Upper lobe of left lung (tissue), 4 donors: ENCODE measurements around the gene TMEM222.

Experiments
- CTCF ChIP-seq, 6 experiments: fragments of 450-650 bp in 4 of 6; fragments of 200-600 bp in 2 of 6; sonication (generic) in 2 of 6; IDR thresholded peaks; one replicate each; pipeline ENCODE4 v1.5.1; 2016 to 2019; ENCODE audit warnings: antibody characterized with exemption in 6 of 6
- POLR2A ChIP-seq, 4 donors: fragments of 450-650 bp; IDR thresholded peaks; one replicate each; pipeline ENCODE4 v1.5.1; 2016 to 2017; ENCODE audit warnings: antibody characterized with exemption in 4 of 4, mild to moderate bottlenecking in 2 of 4
- POLR2AphosphoS5 ChIP-seq, 2 donors: sonication (generic); formaldehyde crosslinking; IDR thresholded peaks; one replicate each; pipeline ENCODE4 v1.5.1; 2017; ENCODE audit warnings: antibody characterized with exemption in 2 of 2

GRCh38 chr1:27343639-27344025 lies 21.7 kb downstream of the TMEM222 start:
- TF ChIP-seq CTCF (IDR thresholded peaks at IDR 0.05) (no peak), POLR2AphosphoS5 (IDR thresholded peaks at IDR 0.05) (no peak), POLR2A (IDR thresholded peaks at IDR 0.05) (no peak)
